Duodenal mucosa (tissue), 2 donors: ENCODE measurements around the gene ARHGAP18.

Experiments
- H3K27ac ChIP-seq: one replicate; pipeline ENCODE4 v1.7.0; 2013; ENCODE audit warnings: low read depth, low read length
- H3K27me3 ChIP-seq, 2 donors: one replicate each; pipeline ENCODE4 v1.7.0; 2013; ENCODE audit warnings: low read length in 2 of 2, control low read depth in 1 of 2; ENCODE audit not compliant: insufficient read depth in 2 of 2, control insufficient read depth in 1 of 2
- H3K36me3 ChIP-seq, 2 donors: one replicate each; pipeline ENCODE4 v1.7.0; 2013; ENCODE audit warnings: low read length in 2 of 2, control low read depth in 1 of 2; ENCODE audit not compliant: insufficient read depth in 2 of 2, control insufficient read depth in 1 of 2
- H3K4me1 ChIP-seq, 2 donors: one replicate each; pipeline ENCODE4 v1.7.0; 2013; ENCODE audit warnings: low read length in 2 of 2, control low read depth in 1 of 2; ENCODE audit not compliant: insufficient read depth in 2 of 2, control insufficient read depth in 1 of 2
- H3K4me3 ChIP-seq, 2 donors: one replicate each; pipeline ENCODE4 v1.7.0; 2013; ENCODE audit warnings: low read length in 2 of 2, low read depth in 1 of 2
- H3K9ac ChIP-seq, 2 donors: one replicate each; pipeline ENCODE4 v1.7.0; 2013; ENCODE audit warnings: low read length in 2 of 2, low read depth in 1 of 2
- H3K9me3 ChIP-seq, 2 donors: one replicate each; pipeline ENCODE4 v1.7.0; 2013; ENCODE audit warnings: low read length in 2 of 2, control low read depth in 1 of 2; ENCODE audit not compliant: control insufficient read depth in 1 of 2

The ARHGAP18 gene

DNA sequence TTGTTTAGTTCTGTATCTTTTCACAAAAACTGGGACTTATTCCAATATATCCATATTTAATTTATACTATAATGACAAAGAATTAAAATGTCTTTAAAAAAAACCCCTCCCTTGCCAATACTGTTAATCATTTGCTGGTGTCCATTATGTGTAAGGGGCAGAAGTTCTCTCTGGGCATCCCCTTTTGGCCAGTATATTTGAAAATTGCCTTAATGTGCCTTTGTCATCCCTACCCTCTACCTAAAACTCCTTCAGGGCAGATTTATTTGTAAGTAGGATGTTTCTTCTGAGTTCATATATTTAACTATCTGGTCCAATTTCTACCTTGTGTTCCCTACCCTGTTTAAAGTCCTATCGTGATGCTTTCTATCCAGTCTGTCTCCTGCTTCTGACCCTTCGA lies 62.9 kb downstream of the ARHGAP18 start:
- H3K4me1 ChIP-seq = peaks cover 0 to 4% of the 10 kb centered on the region in 2 donors
- no peaks in the 10 kb centered on the region for H3K27me3 ChIP-seq
- H3K4me3 ChIP-seq = no peak overlapping the region
- H3K9ac ChIP-seq = no peak overlapping the region
- H3K9me3 ChIP-seq = no peaks in the 10 kb centered on the region
- H3K36me3 ChIP-seq = no peaks in the 10 kb centered on the region
- no peak overlapping the region for H3K27ac ChIP-seq

DNA sequence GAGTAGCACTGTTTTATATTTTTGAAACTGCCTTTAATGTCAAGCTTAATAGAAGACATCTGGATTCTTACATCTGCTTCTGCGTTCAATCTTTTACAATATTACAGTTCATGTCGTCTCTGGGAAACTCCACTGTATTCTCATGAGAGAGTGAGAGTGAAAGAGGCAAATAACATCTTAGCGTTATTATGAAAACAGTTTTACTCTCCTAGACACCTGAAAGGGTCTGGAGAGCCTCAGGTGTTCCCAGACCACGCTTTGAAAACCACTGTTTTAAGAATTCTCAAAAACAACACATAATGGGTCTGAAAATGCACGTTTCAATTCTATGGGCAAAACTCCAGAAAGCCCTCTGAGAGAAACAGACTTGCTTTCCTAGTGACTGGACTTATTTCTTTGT lies 63.3 kb downstream of the ARHGAP18 start:
- H3K36me3 ChIP-seq = no peaks in the 10 kb centered on the region
- H3K9me3 ChIP-seq = no peaks in the 10 kb centered on the region
- no peak overlapping the region for H3K4me3 ChIP-seq
- no peak overlapping the region for H3K27ac ChIP-seq
- no peaks in the 10 kb centered on the region for H3K27me3 ChIP-seq
- no peak overlapping the region for H3K9ac ChIP-seq
- H3K4me1 ChIP-seq = peaks cover 0 to 4% of the 10 kb centered on the region in 2 donors

DNA sequence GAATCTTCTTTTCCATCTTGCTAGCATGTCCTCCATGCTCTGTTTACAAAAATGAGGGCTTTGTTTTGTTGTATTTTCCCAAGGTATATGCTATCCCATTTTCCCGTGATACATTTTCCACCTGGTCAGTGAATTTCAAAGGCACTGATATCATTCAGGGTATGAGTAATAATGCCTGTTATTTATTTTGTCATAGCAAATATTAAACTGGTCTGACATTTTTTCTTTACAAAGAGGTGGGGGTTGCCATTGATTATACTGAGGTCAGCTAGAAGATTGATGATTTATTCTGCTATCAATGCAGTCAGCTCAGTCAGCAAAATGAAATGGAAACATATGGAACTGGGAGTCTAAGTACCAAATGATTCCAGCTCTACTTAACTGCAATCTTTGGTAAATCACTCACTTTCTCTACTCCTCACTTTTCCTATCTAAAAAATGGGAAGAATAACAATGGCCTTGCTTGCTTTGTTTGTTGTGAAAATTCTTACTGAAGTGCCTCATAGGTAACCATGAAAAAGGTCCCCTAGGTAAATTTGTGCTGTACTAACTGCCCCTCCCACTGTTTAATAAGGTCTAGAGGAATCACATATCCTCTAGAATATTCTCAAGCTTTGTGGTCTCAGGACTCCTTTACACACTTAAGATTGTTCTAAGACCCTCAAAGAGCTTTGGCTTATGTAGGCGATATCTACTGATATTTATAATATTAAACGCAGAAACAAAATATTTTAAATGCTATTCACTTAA lies 64.0 kb downstream of the ARHGAP18 start:
- Histone ChIP-seq H3K27ac (no peak overlapping the region), H3K27me3 (no peaks in the 10 kb centered on the region), H3K4me1 (peaks cover 0 to 4% of the 10 kb centered on the region in 2 donors), H3K4me3 (no peak overlapping the region), H3K9ac (no peak overlapping the region), H3K36me3 (peaks cover 2 to 6% of the 10 kb centered on the region in 2 donors), H3K9me3 (no peaks in the 10 kb centered on the region)

DNA sequence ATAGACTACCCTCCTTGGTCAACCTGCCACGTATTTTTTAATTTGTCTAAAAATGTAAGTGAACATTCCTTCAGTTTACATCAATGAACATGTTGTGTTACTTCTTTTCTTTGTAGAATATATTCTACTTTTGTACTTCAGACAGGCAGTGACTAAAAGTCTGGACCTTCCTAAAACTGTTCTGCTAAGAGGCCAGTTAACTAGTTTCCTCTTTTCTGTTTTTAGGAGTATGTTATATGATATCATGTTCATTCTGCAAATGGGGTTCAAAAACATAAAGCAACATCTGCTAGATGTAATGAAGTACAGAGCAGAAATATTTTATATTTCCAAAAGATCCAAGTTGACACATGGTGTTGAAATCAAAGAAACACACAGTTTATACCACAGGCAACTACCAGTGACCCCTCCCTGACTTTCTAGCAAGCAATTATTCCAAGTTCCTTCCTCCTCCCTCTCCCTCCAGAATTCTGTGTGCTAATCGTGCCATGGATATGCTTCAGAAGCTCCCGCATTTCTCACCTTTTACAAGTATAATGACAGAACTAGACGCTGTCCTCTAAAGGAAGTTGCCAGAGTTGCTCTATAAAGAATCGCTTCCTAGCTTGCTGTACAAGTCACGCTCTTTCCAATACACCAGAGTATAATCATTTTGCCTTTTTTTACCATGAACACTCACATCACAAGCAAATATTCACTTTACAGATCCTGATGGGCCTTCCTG lies 64.7 kb downstream of the ARHGAP18 start:
- Histone ChIP-seq H3K27ac (no peak overlapping the region), H3K36me3 (peaks cover 2 to 11% of the 10 kb centered on the region in 2 donors), H3K9me3 (no peaks in the 10 kb centered on the region), H3K27me3 (no peaks in the 10 kb centered on the region), H3K9ac (no peak overlapping the region), H3K4me3 (no peak overlapping the region), H3K4me1 (peaks cover 0 to 4% of the 10 kb centered on the region in 2 donors)

DNA sequence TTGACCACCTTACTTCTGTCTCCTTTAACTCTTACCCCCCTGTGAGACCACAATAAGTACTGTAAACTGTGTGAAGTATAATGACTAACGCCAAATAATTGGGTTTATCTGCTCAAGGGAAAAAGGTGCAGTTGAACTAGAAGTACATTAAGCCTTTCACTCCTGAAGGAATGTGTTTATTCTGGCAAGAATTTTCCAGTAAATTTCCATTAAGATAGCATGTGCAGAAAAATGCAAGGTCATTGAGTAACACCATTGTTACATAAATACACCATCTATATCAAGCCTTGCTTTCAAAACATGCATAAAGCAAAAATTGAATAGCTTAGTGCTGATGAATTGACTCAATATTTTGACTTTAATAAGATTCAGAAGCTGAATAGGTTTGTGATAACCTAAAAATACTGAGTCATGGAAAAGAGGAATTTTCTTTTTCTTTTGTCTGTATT lies 65.4 kb downstream of the ARHGAP18 start:
- H3K4me3 ChIP-seq = no peak overlapping the region
- no peaks in the 10 kb centered on the region for H3K9me3 ChIP-seq
- H3K36me3 ChIP-seq = peaks cover 2 to 11% of the 10 kb centered on the region in 2 donors
- no peaks in the 10 kb centered on the region for H3K27me3 ChIP-seq
- peaks cover 0 to 4% of the 10 kb centered on the region in 2 donors for H3K4me1 ChIP-seq
- no peak overlapping the region for H3K27ac ChIP-seq
- H3K9ac ChIP-seq = no peak overlapping the region

DNA sequence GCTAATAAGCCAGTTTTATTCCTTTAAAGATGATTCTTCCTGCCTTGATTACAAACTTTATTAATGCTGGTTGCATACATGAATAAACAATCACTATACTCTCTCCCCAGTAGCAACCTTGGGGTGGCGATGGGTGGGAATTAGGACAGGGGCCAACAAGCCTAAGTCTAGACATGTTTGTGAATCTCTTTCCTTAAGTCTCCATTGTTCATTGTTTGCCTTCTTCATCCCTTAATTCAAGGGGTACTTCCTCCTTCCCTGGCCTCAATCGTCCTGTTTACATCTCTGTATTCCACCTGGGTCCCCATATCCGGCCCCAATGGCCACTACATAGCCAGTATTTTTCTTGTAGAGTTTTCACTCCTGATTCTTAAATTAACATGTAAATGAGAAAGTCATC lies 66.0 kb downstream of the ARHGAP18 start:
- Histone ChIP-seq H3K4me3 (no peak overlapping the region), H3K9ac (no peak overlapping the region), H3K4me1 (peaks cover 0 to 4% of the 10 kb centered on the region in 2 donors), H3K27me3 (no peaks in the 10 kb centered on the region), H3K27ac (no peak overlapping the region), H3K36me3 (peaks cover 2 to 11% of the 10 kb centered on the region in 2 donors), H3K9me3 (no peaks in the 10 kb centered on the region)

DNA sequence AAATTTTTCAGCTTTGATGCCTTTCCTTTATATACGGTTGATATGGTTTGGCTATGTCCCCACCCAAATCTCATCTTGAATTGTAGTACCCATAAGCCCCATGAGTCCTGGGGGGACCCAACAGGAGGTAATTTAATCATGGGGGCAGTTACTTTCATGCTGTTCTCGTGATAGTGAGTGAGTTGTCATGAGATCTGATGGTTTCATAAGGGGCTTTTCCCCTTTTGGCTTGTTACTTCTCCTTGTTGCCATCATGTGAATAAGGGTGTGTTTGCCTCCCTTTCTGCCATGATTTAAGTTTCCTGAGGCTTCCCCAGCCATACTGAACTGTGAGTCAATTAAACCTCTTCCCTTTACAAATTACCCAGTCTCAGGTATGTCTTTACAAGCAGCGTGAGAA lies 66.8 kb downstream of the ARHGAP18 start:
- H3K4me1 ChIP-seq = peaks cover 0 to 4% of the 10 kb centered on the region in 2 donors
- H3K27me3 ChIP-seq = no peaks in the 10 kb centered on the region
- no peak overlapping the region for H3K27ac ChIP-seq
- no peaks in the 10 kb centered on the region for H3K9me3 ChIP-seq
- no peak overlapping the region for H3K4me3 ChIP-seq
- H3K36me3 ChIP-seq = peaks cover 4 to 11% of the 10 kb centered on the region in 2 donors
- no peak overlapping the region for H3K9ac ChIP-seq

DNA sequence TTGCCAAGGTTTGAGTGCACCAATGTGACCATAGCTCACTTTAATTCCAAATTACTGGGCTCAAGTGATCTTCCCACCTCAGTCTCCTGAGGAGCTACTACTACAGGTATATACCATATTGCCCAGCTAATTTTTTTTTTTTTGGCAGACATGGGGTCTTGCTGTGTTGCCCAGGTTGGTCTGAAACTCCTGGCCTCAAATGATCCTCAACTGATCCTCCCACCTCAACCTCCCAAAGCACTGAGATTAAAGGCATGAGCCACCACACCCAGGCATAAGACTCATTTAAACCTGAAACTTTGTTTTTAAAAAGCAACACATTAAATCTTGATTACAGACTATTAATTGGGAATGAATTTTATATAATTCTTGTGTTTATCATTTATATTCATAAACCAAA lies 67.7 kb downstream of the ARHGAP18 start:
- Histone ChIP-seq H3K36me3 (peaks cover 7 to 15% of the 10 kb centered on the region in 2 donors), H3K9me3 (no peaks in the 10 kb centered on the region), H3K4me3 (no peak overlapping the region), H3K9ac (no peak overlapping the region), H3K4me1 (peaks cover 0 to 4% of the 10 kb centered on the region in 2 donors), H3K27me3 (no peaks in the 10 kb centered on the region), H3K27ac (no peak overlapping the region)

DNA sequence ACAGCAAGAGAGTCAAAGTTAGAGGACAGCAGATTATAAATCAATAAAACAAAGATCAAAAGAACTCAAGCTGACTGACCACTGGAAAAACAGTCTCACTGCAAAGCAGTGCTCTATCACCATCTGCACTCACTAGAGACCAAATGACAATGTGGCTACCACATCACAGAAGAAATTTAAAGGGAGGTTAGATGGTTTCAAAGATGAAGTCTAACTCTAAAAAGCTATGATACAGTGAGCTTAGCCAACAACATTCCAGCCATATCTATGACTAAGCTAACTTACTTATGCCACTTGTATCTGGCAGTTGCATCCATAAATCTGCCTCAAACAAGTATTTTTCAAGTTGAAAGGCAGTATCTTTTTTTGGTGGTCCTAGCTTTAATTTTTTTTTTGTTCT lies 68.6 kb downstream of the ARHGAP18 start:
- H3K9me3 ChIP-seq = no peaks in the 10 kb centered on the region
- H3K27me3 ChIP-seq = no peaks in the 10 kb centered on the region
- H3K27ac ChIP-seq = no peak overlapping the region
- no peaks in the 10 kb centered on the region for H3K4me1 ChIP-seq
- H3K36me3 ChIP-seq = peaks cover 7 to 18% of the 10 kb centered on the region in 2 donors
- H3K4me3 ChIP-seq = no peak overlapping the region
- H3K9ac ChIP-seq = no peak overlapping the region

DNA sequence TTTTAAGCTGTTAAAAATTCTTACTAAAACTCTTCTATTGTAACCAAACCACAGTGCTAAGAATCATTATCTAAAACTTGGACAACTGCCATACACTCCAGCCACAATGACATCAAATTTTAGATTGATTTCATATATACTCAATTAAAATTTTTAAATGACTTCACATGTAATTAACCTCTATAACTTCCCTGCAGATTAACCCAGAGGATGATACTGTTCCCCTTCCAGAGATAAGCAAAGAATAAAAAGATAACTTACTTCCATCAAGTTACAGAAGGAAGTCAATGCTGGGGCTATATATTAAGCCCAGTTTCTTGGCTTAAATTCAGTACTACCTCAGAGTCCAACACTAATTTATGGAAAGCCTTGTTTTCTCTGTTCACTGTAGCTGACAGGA lies 71.3 kb downstream of the ARHGAP18 start:
- H3K9me3 ChIP-seq = no peaks in the 10 kb centered on the region
- H3K9ac ChIP-seq = no peak overlapping the region
- peaks cover 15 to 34% of the 10 kb centered on the region in 2 donors for H3K36me3 ChIP-seq
- no peak overlapping the region for H3K27ac ChIP-seq
- no peaks in the 10 kb centered on the region for H3K27me3 ChIP-seq
- H3K4me3 ChIP-seq = no peak overlapping the region
- H3K4me1 ChIP-seq = peaks cover 6 to 7% of the 10 kb centered on the region in 2 donors
